Right lobe of liver (tissue), 4 donors: ENCODE measurements around the gene SLC43A3.

ENCODE experiments used
- POLR2A ChIP-seq: fragments of 450-650 bp; IDR thresholded peaks from one replicate; pipeline ENCODE4 v1.6.1; 2017; ENCODE audit warnings: antibody characterized with exemption, mild to moderate bottlenecking
- TF ChIP-seq, protein P1 (sequence below), 4 donors: fragments of 200-600 bp in 3 of 4; fragments of 450-650 bp in 1 of 4; IDR thresholded peaks; one replicate each; pipeline versions ENCODE4 v1.5.1 to v1.8.0; 2016 to 2022; ENCODE audit warnings: antibody characterized with exemption in 4 of 4, mild to moderate bottlenecking in 2 of 4
- donor health status: DM: no; HTN: no; CAD: no.
- donor health status: DM: no; HTN: no; CAD: no.
- donor health status: DM: no; HTN: yes; CAD: no.

DNA sequence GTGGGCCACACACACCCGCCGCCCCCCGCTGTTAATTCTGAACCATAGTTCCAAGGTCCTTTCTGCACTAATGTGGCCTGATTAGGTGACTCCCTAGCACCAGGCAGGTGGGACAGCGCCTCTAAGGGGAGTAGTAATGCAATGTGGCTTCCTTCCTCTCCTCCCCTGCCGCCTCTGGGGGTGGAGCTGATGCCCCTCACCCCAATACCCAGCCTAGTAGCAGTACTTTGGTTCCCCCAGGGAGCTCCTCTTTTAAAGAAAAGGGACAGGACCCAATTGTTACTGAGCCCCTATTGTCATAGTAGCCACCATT lies 47.8 kb upstream of the SLC43A3 start:
- TF ChIP-seq, protein P1, sequence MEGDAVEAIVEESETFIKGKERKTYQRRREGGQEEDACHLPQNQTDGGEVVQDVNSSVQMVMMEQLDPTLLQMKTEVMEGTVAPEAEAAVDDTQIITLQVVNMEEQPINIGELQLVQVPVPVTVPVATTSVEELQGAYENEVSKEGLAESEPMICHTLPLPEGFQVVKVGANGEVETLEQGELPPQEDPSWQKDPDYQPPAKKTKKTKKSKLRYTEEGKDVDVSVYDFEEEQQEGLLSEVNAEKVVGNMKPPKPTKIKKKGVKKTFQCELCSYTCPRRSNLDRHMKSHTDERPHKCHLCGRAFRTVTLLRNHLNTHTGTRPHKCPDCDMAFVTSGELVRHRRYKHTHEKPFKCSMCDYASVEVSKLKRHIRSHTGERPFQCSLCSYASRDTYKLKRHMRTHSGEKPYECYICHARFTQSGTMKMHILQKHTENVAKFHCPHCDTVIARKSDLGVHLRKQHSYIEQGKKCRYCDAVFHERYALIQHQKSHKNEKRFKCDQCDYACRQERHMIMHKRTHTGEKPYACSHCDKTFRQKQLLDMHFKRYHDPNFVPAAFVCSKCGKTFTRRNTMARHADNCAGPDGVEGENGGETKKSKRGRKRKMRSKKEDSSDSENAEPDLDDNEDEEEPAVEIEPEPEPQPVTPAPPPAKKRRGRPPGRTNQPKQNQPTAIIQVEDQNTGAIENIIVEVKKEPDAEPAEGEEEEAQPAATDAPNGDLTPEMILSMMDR (IDR thresholded peaks at IDR 0.05) = no peak
- no peak for TF ChIP-seq POLR2A
